ENCODE measurements around the gene DBH. TPM values are rescaled to one million over a fixed set of nuclear protein-coding genes. Genes with fewer than 3 reads are reported as not detected.
"Not testable (repeated sequence)": the region's sequence is repeated elsewhere in the genome, so short reads cannot be mapped to it uniquely, and the experiment has no call there.

The DBH gene
- total RNA-seq, 2 donors from 2014 or later: not detected

- no peak overlapping the region for H3K27ac ChIP-seq
- TF ChIP-seq CTCF (IDR thresholded peaks at IDR 0.05): no peak
- H3K4me1 ChIP-seq: no peaks in the 10 kb centered on the region
- no peak overlapping the region for H3K4me3 ChIP-seq
- no peaks in the 10 kb centered on the region for H3K36me3 ChIP-seq
- no peaks in the 10 kb centered on the region for H3K27me3 ChIP-seq
- no peaks in the 10 kb centered on the region for H3K9me3 ChIP-seq
- no peak for DNase-seq (ENCODE audit: low spot score)
These were observed 17.4 kb upstream of the DBH start for GRCh38 chr9:133618726-133619125.

- H3K4me1 ChIP-seq: no peaks in the 10 kb centered on the region
- no peaks in the 10 kb centered on the region for H3K27me3 ChIP-seq
- no peak for DNase-seq (ENCODE audit: low spot score)
- H3K27ac ChIP-seq: no peak overlapping the region
- no peaks in the 10 kb centered on the region for H3K9me3 ChIP-seq
- no peaks in the 10 kb centered on the region for H3K36me3 ChIP-seq
- no peak for TF ChIP-seq CTCF (IDR thresholded peaks at IDR 0.05)
- no peak overlapping the region for H3K4me3 ChIP-seq
These were observed 16.4 kb upstream of the DBH start for GRCh38 chr9:133619791-133620190.

GRCh38 chr9:133621725-133622267 lies 14.4 kb upstream of the DBH start:
- Histone ChIP-seq H3K27ac (no peak overlapping the region), H3K4me1 (no peaks in the 10 kb centered on the region), H3K9me3 (peaks cover 0 to 20% of the 10 kb centered on the region in 2 donors), H3K27me3 (no peaks in the 10 kb centered on the region), H3K4me3 (no peak overlapping the region), H3K36me3 (no peaks in the 10 kb centered on the region)
- no peak for TF ChIP-seq CTCF (IDR thresholded peaks at IDR 0.05)
- no peak for DNase-seq (ENCODE audit: low spot score)

DNA sequence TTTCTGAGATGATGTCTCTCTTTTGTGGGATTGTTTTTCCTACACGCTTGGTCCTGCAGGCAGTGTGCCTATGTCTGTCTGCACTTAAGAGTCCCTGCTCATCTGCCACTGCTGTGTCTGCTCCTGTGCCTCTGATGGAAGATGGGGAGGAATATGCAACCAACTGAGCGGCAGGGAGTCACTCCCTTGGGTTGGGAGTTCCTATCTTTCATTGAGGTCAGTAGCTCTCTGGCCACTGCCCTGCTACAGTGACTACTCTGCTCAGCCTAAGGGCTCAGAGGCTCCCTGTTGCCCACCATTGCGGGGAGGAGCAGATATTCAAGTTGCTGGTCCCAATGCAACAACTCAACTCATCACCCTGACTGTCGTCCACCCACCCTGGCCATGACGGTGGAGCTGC lies 13.6 kb upstream of the DBH start:
- TF ChIP-seq CTCF (IDR thresholded peaks at IDR 0.05): no peak
- H3K9me3 ChIP-seq: peaks cover 0 to 21% of the 10 kb centered on the region in 2 donors
- H3K4me1 ChIP-seq: no peaks in the 10 kb centered on the region
- H3K27ac ChIP-seq: no peak overlapping the region
- no peak for DNase-seq (ENCODE audit: low spot score)
- no peak overlapping the region for H3K4me3 ChIP-seq
- no peaks in the 10 kb centered on the region for H3K36me3 ChIP-seq
- H3K27me3 ChIP-seq: no peaks in the 10 kb centered on the region

GRCh38 chr9:133626008-133626407 lies 10.2 kb upstream of the DBH start:
- not testable (repeated sequence) for H3K27me3 ChIP-seq; H3K27ac ChIP-seq; DNase-seq (ENCODE audit: low spot score); H3K4me3 ChIP-seq; H3K4me1 ChIP-seq; H3K36me3 ChIP-seq
- H3K9me3 ChIP-seq: peaks cover 0 to 21% of the 10 kb centered on the region in 2 donors

- DNase-seq (ENCODE audit: low spot score): no peak
- H3K36me3 ChIP-seq: no peaks in the 10 kb centered on the region
- H3K27ac ChIP-seq: no peak overlapping the region
- no peak for TF ChIP-seq CTCF (IDR thresholded peaks at IDR 0.05)
- no peaks in the 10 kb centered on the region for H3K4me1 ChIP-seq
- H3K27me3 ChIP-seq: no peaks in the 10 kb centered on the region
- H3K4me3 ChIP-seq: no peak overlapping the region
- H3K9me3 ChIP-seq: peaks cover 0 to 21% of the 10 kb centered on the region in 2 donors
These were observed 8.8 kb upstream of the DBH start for GRCh38 chr9:133627341-133627740.
